Effector memory CD8-positive, alpha-beta T cell (primary cell): ENCODE measurements around the gene PRSS33.
A peak's percentile ranks its signal among the peaks of the same experiment; 100 is the strongest.

Experiments used
- ATAC-seq: fragments of 150-1000 bp; cut with Tn5 transposase; replicated peaks from 2 replicates; pipeline ENCODE4 v1.10.0; 2021; ENCODE audit warnings: mild to moderate bottlenecking, moderate library complexity
- DNase-seq, 3 experiments: peaks; one replicate each; pipeline ENCODE4 v3.0.0; 2021
- H3K27ac Mint-ChIP-seq, 2 donors: one replicate each; pipeline ENCODE4 v1.8.0; 2022; ENCODE audit warnings: mild to moderate bottlenecking in 2 of 2, mixed read lengths in 2 of 2, moderate library complexity in 2 of 2
- H3K27me3 Mint-ChIP-seq, 2 donors: one replicate each; pipeline ENCODE4 v1.8.0; 2022; ENCODE audit warnings: mixed read lengths in 2 of 2
- H3K36me3 Mint-ChIP-seq: one replicate; pipeline ENCODE4 v1.8.0; 2022; ENCODE audit warnings: mild to moderate bottlenecking, moderate library complexity, mixed read lengths; ENCODE audit not compliant: insufficient read depth
- H3K4me1 Mint-ChIP-seq, 2 donors: one replicate each; pipeline ENCODE4 v1.8.0; 2022; ENCODE audit warnings: low read depth in 2 of 2, mixed read lengths in 2 of 2
- H3K4me3 Mint-ChIP-seq, 2 donors: one replicate each; pipeline ENCODE4 v1.8.0; 2022; ENCODE audit warnings: mild to moderate bottlenecking in 2 of 2, mixed read lengths in 2 of 2, moderate library complexity in 2 of 2
- H3K9me3 Mint-ChIP-seq, 2 donors: one replicate each; pipeline ENCODE4 v1.8.0; 2022; ENCODE audit warnings: mixed read lengths in 2 of 2

The PRSS33 gene

DNA sequence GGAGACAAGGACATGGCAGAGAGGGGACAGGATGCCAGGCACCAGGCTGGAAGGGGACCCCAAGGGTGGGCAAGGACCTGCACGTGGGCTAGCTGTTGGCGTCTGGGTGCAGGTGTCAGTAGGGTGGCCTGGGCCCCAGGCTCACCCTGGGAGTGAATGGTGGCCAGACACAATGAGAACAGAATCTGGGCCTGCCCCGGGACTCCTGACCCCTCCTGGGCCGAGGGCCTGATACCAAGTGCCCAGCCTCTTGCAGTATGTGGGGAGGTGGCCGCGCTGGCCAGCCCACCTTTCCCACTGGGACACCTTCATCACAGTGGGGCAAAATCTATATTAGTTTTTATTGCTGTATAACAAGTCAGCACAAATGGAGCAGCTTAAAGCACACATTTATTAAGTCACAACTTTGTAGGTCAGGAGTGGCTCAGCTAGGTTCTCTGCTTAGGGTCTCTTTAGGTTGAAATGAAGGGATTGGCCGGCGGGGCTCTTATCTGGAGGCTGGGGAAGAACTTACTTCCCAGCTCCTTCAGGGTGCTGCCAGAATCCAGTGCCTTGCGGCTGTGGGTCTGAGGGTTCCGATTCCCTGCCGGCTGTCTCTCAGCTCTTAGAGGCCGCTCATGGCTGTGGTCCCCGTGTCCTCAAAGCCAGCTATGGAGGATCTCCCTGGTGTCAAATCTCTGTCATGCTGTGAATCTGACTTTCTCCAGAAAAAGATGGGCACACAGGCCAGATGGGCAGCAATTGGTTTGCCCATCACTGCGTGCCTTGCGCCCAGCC is 3.6 kb downstream of the PRSS33 start:
- Mint-ChIP-seq H3K4me1 (peaks cover 6 to 16% of the 10 kb centered on the region in 2 donors), H3K27me3 (no peaks in the 10 kb centered on the region), H3K27ac (no peak overlapping the region), H3K4me3 (peak overlapping the region; percentile 87), H3K9me3 (no peaks in the 10 kb centered on the region), H3K36me3 (no peaks in the 10 kb centered on the region)
- ATAC-seq (no peak), DNase-seq (no peak)

DNA sequence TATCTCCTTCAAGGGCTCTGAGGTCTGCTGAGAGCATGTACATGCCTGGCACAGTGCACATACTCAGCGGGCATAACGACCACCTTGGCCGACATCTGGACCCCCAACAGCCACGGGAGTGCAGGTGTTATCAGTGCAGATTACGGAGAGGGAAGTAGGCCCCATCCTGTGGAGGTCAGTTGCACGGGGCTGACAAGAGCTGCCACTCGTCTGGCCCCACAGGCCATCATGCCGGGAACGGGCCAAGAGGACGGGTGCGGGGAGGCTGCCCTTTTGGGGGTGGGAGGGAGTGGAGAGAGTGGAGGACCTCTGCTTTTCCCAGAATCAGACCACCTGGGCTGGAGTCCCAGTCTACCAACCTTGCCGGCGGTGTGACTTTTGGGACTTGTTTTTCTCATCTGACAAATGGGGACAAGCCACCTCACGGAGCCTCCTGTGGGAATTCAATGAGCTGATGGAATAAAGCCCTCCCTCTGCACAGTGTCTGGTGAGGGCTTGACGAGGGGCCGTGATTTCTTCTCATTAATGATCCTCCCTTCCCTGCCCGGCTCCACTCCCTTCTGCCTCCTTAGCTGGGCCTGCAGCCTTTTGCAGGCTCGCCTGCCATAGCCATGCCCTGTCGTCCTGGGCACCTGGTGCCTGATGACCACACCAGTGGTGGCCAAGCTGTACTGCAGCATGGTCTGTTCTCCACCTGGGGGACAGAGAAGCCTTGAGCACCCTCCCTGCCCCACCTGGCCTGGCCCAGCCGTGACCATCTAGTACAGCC is 4.6 kb downstream of the PRSS33 start:
- Mint-ChIP-seq H3K27me3 (no peaks in the 10 kb centered on the region), H3K9me3 (no peaks in the 10 kb centered on the region), H3K27ac (no peak overlapping the region), H3K4me3 (no peak overlapping the region), H3K4me1 (peaks cover 15 to 26% of the 10 kb centered on the region in 2 donors), H3K36me3 (peaks cover 7% of the 10 kb centered on the region)
- no peak for DNase-seq
- no peak for ATAC-seq

DNA sequence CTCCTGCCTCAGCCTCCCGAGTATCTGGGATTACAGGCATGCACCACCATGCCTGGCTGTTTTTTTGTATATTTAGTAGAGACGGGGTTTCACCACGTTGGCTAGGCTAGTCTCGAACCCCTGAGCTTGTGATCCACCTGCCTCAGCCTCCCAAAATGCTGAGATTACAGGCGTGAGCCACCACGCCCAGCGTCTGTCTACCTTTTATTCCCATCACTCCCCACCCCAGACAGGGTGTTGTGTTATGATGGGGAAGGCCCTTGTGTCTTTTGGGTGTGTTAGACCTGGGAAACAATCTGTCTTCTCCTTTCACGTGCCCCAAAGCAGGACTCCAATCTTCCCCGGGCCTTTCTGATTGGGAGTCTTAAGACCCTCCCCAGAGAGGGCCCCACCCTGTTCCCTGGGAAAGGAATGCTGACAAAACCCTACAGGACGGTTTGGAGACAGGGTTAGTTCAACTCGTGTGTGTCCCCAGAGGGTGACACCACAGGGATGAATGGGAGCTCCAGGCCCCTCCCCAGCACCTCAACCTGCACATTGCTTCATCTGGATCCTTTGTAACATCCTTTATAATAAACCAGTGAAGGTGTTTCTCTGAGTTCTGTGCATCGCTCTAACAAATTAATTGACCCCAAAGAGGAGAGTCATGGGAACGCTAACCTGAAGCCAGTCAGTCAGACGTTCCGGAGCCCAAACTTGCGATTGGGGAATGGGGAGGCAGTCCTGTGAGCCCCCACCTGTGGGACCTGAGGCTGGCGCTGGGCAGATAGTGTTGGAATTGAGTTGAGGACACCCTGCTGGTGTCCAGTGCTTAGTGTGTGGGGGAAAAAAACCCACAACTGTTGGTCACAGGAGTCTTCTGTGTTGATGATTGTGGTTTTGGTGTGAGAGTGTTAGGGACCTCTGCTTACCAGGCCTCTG is 7.1 kb downstream of the PRSS33 start:
- ATAC-seq: no peak
- DNase-seq: no peak
- Mint-ChIP-seq H3K36me3 (peaks cover 17% of the 10 kb centered on the region), H3K27ac (peak overlapping the region; percentile 88 to 97), H3K9me3 (no peaks in the 10 kb centered on the region), H3K4me3 (peak overlapping the region in 1 of 2 donors; percentile 17), H3K27me3 (no peaks in the 10 kb centered on the region), H3K4me1 (peaks cover 23 to 39% of the 10 kb centered on the region in 2 donors)

DNA sequence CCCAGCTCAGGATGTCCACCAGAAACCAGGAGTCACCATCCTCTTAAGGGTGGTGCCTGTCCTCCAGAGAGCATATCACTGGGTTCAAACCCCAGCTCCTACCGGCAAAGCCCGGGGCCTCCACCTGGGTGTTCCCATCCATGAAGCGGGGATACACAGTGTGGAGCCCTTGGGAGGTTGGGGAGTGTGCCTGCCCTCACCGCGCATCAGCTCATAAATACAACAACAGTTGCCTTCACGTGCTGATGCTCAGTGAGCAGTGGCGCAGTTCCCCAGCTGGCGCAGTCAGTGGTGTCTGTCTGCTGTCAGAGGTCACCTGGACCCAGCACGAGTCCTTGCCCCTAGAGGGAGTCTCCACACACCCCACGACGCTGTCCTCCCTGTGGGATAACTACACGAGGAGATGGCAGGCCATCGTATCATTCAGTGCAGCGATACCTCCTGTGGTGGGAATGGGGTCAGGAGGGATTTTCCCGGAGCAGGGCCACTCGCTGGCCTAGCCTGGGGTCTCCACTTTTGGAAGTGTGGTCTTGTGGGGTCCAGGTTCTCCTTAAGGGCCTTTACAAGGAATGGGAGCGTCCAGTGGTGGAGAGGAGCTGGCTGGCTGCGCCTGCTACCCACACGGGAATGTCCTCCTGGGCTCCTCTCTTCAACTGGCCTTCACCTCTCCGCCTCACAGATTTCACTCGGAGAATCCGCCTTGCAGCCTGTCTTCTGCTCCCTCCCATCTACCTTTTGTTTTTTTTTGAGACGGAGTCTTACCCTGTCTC is 8.0 kb downstream of the PRSS33 start:
- H3K4me3 Mint-ChIP-seq: no peak overlapping the region
- peaks cover 18% of the 10 kb centered on the region for H3K36me3 Mint-ChIP-seq
- H3K27ac Mint-ChIP-seq: peak overlapping the region; percentile 88 to 97
- DNase-seq (no peak), ATAC-seq (no peak)
- no peaks in the 10 kb centered on the region for H3K9me3 Mint-ChIP-seq
- H3K4me1 Mint-ChIP-seq: peaks cover 20 to 38% of the 10 kb centered on the region in 2 donors
- H3K27me3 Mint-ChIP-seq: no peaks in the 10 kb centered on the region

DNA sequence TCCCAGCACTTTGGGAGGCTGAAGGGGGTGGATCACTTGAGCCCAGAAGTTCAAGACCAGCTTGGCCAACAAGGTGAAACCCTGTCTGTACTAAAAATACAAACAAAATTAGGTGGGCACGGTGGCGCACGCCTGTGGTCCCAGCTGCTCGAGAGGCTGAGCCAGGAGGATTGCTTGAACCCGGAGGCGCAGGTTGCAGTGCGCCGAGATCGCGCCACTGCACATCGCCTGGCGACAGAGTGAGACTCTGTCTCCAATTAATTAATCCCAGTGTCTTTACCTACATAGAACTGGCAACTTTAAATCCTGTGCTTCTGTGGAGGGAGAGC is 8.8 kb downstream of the PRSS33 start:
- Mint-ChIP-seq H3K36me3 (peaks cover 22% of the 10 kb centered on the region), H3K4me3 (peak overlapping the region; percentile 92 to 93), H3K4me1 (peaks cover 20 to 36% of the 10 kb centered on the region in 2 donors), H3K9me3 (no peaks in the 10 kb centered on the region), H3K27ac (peak overlapping the region; percentile 97 to 98), H3K27me3 (no peaks in the 10 kb centered on the region)
- no peak for DNase-seq
- ATAC-seq: no peak

DNA sequence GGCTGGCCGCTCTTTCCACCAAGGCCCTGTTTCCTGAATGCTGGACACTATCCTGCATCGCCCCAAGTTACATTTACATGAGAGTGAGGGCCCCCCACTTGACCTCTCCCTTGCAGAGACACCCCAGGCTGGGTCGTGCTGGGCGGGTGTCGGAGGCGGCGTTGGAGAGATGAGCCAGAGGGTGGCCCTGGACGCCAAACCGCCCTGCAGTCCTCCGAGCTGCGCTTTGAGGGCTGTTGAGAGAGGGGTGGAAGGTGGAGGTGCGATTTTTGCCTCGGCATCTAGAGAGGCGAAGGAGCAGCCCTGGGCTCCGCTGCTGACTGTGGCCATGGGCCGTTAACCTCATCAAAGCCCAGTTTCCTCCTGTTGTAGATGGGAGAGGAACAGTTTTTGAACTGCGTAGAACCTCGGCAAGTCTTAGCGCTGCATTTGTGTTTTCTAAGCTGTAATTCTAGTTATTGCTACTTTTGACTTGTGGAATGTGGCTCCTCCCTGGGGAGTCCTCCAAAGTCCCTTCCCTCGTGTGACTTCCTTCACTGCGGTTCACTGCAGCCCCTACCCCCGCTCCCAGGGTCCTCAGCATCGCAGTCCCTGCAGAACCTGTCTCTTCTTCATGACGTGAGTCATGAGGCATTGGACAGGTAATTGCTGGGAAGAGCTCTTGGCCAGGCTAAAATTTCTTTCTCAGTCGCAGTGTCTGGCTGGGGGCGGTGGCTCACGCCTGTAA is 9.3 kb downstream of the PRSS33 start:
- peak; percentile 46 to 48 (median 47) for DNase-seq
- peaks cover 20 to 36% of the 10 kb centered on the region in 2 donors for H3K4me1 Mint-ChIP-seq

DNA sequence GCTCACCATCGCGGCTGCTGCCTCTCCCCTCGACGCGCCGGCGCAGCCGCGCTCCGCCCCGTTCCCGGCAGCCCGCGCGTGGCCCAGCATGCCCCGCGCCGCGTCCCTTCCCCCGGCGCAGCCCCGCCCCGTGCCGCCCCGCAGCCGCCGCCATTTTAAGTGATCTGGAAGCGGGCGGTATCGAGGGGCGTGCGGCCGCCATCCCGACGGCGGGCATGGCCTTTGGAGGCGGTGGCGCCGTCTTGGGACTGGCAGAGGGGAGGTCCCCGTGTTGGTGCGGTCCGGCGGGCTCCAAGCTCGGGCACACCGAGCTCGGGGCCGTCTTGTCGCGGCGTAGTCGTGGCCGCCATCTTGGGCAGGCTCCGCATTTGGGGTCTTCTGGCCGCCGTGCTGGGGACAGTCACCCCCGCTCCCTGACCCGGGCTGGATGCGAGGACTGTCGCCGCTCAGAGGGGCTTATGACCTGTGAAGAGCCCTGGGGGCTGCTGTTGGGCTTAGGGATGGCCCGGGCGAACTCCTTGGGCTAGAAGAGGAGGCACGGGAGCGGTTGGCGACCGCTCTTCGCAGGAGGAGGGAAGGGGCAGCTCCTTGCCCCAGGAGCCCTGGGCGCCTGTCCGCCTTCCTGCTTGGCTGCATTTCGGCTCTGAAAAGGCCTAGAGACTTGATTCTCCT is 10.0 kb downstream of the PRSS33 start, which contains the start of gene ELOB:
Gene ELOB, minus strand, starts transcription at position 50 of the 672 bp plus-strand sequence. Its CDS starts 41 bp downstream, at position 9.
- Mint-ChIP-seq H3K27me3 (no peaks in the 10 kb centered on the region), H3K36me3 (peaks cover 27% of the 10 kb centered on the region), H3K27ac (peak within 1 kb of the TSS; percentile 97 to 98), H3K9me3 (no peaks in the 10 kb centered on the region), H3K4me3 (peak within 1 kb of the TSS; percentile 92 to 93), H3K4me1 (peaks cover 24 to 41% of the 10 kb centered on the region in 2 donors)
- peak; percentile 80 to 83 (median 81) for DNase-seq
- peak; percentile 87 for ATAC-seq

More for the DNA sequence above, 9.3 kb downstream of the PRSS33 start:
- Mint-ChIP-seq H3K4me3 (peak overlapping the region; percentile 92 to 93), H3K9me3 (no peaks in the 10 kb centered on the region), H3K36me3 (peaks cover 22% of the 10 kb centered on the region), H3K27ac (peak overlapping the region; percentile 97 to 98), H3K27me3 (no peaks in the 10 kb centered on the region)
- peak; percentile 53 for ATAC-seq

DNA sequence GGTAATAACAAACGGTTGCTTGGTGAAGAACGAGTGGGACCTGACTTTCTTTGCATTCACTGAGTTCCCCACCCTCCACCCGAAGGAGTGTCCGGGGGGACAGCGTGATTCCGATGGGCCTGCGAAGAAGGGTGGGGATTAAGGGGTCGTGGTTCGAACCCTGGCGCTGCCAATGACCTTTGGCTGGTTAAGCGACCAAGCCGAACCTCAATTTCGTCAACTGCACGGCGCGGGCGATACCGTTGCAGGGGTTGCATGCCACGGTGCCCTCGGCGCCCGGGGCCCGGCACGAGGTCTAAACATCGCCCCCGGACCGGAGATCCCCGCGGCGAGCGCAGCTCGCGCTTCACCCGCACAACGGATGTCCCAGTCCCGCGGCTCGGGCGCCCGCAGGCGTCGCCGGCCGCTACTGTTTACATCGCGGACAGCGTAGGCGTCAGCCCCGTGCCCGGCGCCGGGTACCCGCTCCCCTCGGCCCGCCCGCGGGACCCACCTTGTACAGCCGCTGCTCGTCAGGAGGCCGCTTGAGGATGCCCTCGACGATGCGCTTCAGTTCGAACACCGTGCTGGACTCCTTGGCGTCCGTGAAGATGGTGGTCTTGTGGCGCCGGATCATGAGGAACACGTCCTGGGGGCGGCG is 10.7 kb downstream of the PRSS33 start:
- Mint-ChIP-seq H3K4me1 (peaks cover 28 to 44% of the 10 kb centered on the region in 2 donors), H3K36me3 (peaks cover 35% of the 10 kb centered on the region), H3K27ac (peak overlapping the region; percentile 97 to 98), H3K9me3 (no peaks in the 10 kb centered on the region), H3K4me3 (peak overlapping the region; percentile 92 to 93), H3K27me3 (no peaks in the 10 kb centered on the region)
- DNase-seq (peak in 2 of 3 experiments; percentile 28 to 40), ATAC-seq (peak; percentile 37)

DNA sequence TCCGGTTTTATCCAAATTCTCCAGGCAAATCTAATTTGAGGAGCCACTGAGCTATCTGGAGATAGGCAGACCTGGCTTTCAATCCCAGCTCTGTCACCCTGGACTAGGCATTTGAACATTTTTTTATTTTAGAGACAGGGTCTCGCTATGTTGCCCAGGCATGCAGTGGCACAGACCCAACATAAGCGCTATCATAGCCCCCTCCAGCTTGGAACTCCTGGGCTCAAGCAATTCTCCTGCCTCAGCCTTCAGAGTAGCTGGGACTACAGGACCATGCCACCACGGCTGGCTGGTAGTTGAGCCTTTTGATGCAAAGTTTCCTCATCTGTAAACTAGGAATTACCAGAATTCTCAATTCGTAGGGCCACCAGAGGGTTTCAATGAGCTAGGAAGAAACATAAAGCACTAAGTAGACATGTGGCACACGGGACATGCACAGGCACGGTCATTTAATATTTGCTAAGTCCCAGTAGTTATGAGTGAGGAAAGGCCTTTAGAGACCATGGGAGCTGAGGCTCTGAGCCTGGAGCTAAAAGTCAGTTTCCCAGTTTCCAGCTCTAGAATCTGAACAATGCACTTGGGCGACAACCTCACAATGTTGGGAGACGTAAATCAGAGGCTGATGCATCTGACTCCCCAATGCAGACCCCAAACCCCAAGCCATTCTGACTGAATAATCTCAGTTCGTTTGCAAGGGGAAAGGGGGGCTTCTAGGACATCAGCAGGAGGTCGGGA is 11.4 kb downstream of the PRSS33 start:
- H3K36me3 Mint-ChIP-seq: peaks cover 42% of the 10 kb centered on the region
- peaks cover 28 to 47% of the 10 kb centered on the region in 2 donors for H3K4me1 Mint-ChIP-seq
- H3K27me3 Mint-ChIP-seq: no peaks in the 10 kb centered on the region
- DNase-seq (no peak), ATAC-seq (no peak)
- H3K4me3 Mint-ChIP-seq: peak overlapping the region; percentile 92 to 93
- no peaks in the 10 kb centered on the region for H3K9me3 Mint-ChIP-seq
- H3K27ac Mint-ChIP-seq: peak overlapping the region; percentile 97 to 98

DNA sequence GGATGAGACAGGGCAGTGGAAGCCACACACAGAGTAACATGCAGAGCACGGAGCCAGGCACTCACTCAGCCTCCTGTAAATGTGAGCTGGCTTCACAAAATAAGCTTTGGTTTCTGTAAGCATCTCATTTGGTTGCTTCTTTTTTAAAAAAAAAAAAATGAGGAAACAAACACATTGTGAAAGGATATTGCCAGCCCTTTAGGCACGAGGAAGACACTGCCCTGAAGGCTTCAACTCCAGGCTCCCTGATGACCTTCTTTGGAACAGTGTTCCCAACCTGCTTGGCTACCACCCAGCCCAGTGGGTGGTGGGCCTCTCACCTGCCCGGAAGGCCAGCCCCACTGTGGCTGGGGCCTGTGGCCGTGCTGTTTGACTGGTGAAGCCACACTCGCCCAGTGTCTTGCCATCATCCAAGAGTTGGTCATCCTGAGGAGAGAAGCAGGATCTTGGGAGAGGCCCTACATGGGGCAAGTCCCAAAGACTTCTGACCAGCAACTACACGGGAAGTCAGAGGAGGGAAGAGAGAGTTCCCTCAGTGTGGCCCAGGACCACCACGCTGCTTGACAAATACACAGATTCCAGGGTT is 12.1 kb downstream of the PRSS33 start:
- Mint-ChIP-seq H3K27ac (peak overlapping the region in 1 of 2 donors; percentile 98), H3K9me3 (no peaks in the 10 kb centered on the region), H3K4me1 (peaks cover 27 to 48% of the 10 kb centered on the region in 2 donors), H3K27me3 (no peaks in the 10 kb centered on the region), H3K4me3 (peak overlapping the region; percentile 92 to 93), H3K36me3 (peaks cover 49% of the 10 kb centered on the region)
- ATAC-seq (no peak), DNase-seq (no peak)
